GM23248 (cell line): ENCODE results near the gene DLG1. TPM values are rescaled to one million over a fixed set of nuclear protein-coding genes. Genes with fewer than 3 reads are reported as not detected.
"Not testable (repeated sequence)": the region's sequence is repeated elsewhere in the genome, so short reads cannot be mapped to it uniquely, and the experiment has no call there.

Experiments used
- DNase-seq: peaks from one replicate; pipeline ENCODE4 v3.0.0-alpha.2; 2015
- H2AFZ ChIP-seq: fragments of 200-600 bp; sonication (generic); 2 replicates; pipeline ENCODE4 v1.6.1; 2016; ENCODE audit warnings: antibody characterized with exemption
- H3F3A ChIP-seq: fragments of 200-600 bp; sonication (generic); 2 replicates; pipeline ENCODE4 v1.6.1; 2016; ENCODE audit warnings: mild to moderate bottlenecking, antibody characterized with exemption, mixed run types; ENCODE audit not compliant: insufficient read depth
- H3K27ac ChIP-seq: fragments of 200-600 bp; sonication (generic); 2 replicates; pipeline ENCODE4 v1.5.1; 2016; ENCODE audit warnings: mild to moderate bottlenecking
- H3K27me3 ChIP-seq: fragments of 200-600 bp; sonication (generic); replicated peaks from 2 replicates; pipeline ENCODE4 v1.6.1; 2016; ENCODE audit warnings: mild to moderate bottlenecking; ENCODE audit not compliant: insufficient read depth
- H3K36me3 ChIP-seq: fragments of 200-600 bp; sonication (generic); 2 replicates; pipeline ENCODE4 v1.6.1; 2016; ENCODE audit warnings: low read depth, mild to moderate bottlenecking
- H3K4me1 ChIP-seq: fragments of 200-600 bp; sonication (generic); 2 replicates; pipeline ENCODE4 v1.6.1; 2016; ENCODE audit warnings: mild to moderate bottlenecking; ENCODE audit not compliant: insufficient read depth
- H3K4me2 ChIP-seq: fragments of 200-600 bp; sonication (generic); one replicate; pipeline ENCODE4 v1.6.1; 2016; ENCODE audit warnings: mild to moderate bottlenecking; ENCODE audit not compliant: unreplicated experiment
- H3K4me3 ChIP-seq: fragments of 200-600 bp; sonication (generic); 2 replicates; pipeline ENCODE4 v1.5.1; 2016; ENCODE audit warnings: mild to moderate bottlenecking
- H3K79me2 ChIP-seq: fragments of 200-600 bp; sonication (generic); 2 replicates; pipeline ENCODE4 v1.6.1; 2016; ENCODE audit warnings: mild to moderate bottlenecking; ENCODE audit not compliant: insufficient read depth
- H3K9ac ChIP-seq: fragments of 200-600 bp; sonication (generic); 2 replicates; pipeline ENCODE4 v1.6.1; 2016; ENCODE audit warnings: mild to moderate bottlenecking
- H3K9me2 ChIP-seq: fragments of 200-600 bp; sonication (generic); 2 replicates; pipeline ENCODE4 v1.6.1; 2016; ENCODE audit warnings: mixed run types, mild to moderate bottlenecking, moderate library complexity; ENCODE audit not compliant: insufficient read depth
- H3K9me3 ChIP-seq: fragments of 200-600 bp; sonication (generic); one replicate; pipeline ENCODE4 v1.6.1; 2017; ENCODE audit warnings: low read depth
- H4K20me1 ChIP-seq: fragments of 200-600 bp; sonication (generic); 2 replicates; pipeline ENCODE4 v1.6.0; 2016; ENCODE audit not compliant: insufficient read depth
- EZH2 ChIP-seq: fragments of 200-600 bp; sonication (generic); IDR thresholded peaks from 2 replicates; pipeline ENCODE4 v1.6.1; 2018; ENCODE audit warnings: antibody characterized with exemption, mild to moderate bottlenecking; ENCODE audit not compliant: insufficient read depth, poor library complexity, severe bottlenecking
- EZH2phosphoT487 ChIP-seq: fragments of 200-600 bp; sonication (generic); IDR thresholded peaks from 2 replicates; pipeline ENCODE4 v1.6.1; 2018; ENCODE audit warnings: antibody characterized with exemption, moderate library complexity, mild to moderate bottlenecking, low read depth; ENCODE audit not compliant: insufficient read depth
- WGBS, 2 experiments: methylation state at CpG; one replicate each; pipeline ENCODE4 v1.1.6; 2015 to 2017; ENCODE audit warnings: low lambda C conversion rate in 2 of 2, low coverage in 1 of 2; ENCODE audit errors: missing lambda C conversion rate in 2 of 2; 5-methylcytosine and 5-hydroxymethylcytosine counted together
- in situ Hi-C: fragments of 300-500 bp; cut with MboI; formaldehyde crosslinking; loops from 2 replicates; pipeline ENCODE4 v1.15.0; 2020
- polyA plus RNA-seq: library from polyadenylated mRNA; unstranded; fragments of >200 nt; fragmentation: Nextera tagmentation; extraction: Ambion mirVana; gene quantifications from 2 replicates; pipeline ENCODE4 v1.2.1, GENCODE V29; 2016
- total RNA-seq: library from RNA; depleted of rRNA; stranded (reverse); fragments of >200 nt; shearing (Covaris generic); gene quantifications from 2 replicates; pipeline ENCODE4 v1.2.3, GENCODE V29; 2014

DLG1 gene
- total and polyA plus RNA-seq, 2 experiments from 2014 or later, result 23.2 to 45.9 TPM

DNA sequence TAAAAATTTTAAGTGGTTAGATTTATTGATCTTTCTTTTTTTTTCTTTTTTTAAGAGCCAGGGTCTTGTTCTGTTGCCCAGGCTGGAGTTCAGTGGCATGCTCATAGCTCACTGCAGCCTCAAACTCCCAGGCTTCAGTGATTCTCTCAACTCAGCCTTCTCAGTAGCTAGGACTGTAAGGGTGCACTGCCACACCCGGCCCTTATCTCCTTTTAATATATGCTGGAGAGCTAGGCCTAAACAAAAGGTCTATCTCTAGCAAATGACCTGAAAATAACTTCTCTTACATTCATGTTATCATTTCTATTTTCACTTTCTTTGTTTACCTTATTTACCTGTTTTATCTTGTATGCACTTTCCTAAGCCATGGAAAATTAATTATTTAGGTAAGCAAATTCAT is 233.6 kb downstream of the DLG1 start:
- H2AFZ ChIP-seq, result no peak overlapping the region
- H3K9me3 ChIP-seq, result no peaks in the 10 kb centered on the region
- H3K4me1 ChIP-seq, result no peaks in the 10 kb centered on the region
- no peak overlapping the region for H3K4me3 ChIP-seq
- no peaks in the 10 kb centered on the region for H3K79me2 ChIP-seq
- DNase-seq, result no peak
- no peaks in the 10 kb centered on the region for H4K20me1 ChIP-seq
- H3K9me2 ChIP-seq, result no peaks in the 10 kb centered on the region
- peaks cover 39% of the 10 kb centered on the region for H3K36me3 ChIP-seq
- H3F3A ChIP-seq, result no peaks in the 10 kb centered on the region
- no peak overlapping the region for H3K27ac ChIP-seq
- no peak for TF ChIP-seq EZH2
- TF ChIP-seq EZH2phosphoT487, result no peak
- 100% methylated on average over 1 of the region's 1 CpG for WGBS, 2 experiments
- no peak overlapping the region for H3K9ac ChIP-seq
- no peaks in the 10 kb centered on the region for H3K27me3 ChIP-seq
- no peak overlapping the region for H3K4me2 ChIP-seq
- in situ Hi-C loops, result no loop called here

DNA sequence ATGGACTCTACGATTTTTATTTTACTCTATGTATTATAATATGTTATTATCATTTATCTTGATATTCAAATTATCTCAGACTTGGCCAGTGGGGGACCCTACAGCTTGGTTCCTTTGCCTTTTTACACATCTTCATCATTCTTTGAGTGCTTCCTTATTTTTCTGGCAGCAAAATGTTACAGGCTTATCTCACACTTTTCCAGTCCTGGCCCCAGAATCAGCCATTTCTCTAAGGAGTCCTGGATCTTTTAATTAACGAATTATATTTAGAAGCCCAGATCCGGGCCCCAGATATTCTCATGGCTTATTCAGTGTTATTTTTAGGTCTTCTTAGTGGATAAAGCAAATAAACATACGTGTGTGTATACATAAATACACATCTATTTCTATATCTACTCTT is 236.0 kb downstream of the DLG1 start:
- H3K27me3 ChIP-seq, result no peaks in the 10 kb centered on the region
- no peaks in the 10 kb centered on the region for H3K9me3 ChIP-seq
- no peak overlapping the region for H3K9ac ChIP-seq
- no peaks in the 10 kb centered on the region for H3K79me2 ChIP-seq
- TF ChIP-seq EZH2 (no peak), EZH2phosphoT487 (no peak)
- no peak overlapping the region for H2AFZ ChIP-seq
- H3K4me2 ChIP-seq, result no peak overlapping the region
- no peaks in the 10 kb centered on the region for H3K9me2 ChIP-seq
- H3K36me3 ChIP-seq, result peaks cover 58% of the 10 kb centered on the region
- WGBS, 2 experiments, result 87 to 91% methylated on average over 4 of the region's 4 CpGs
- no peaks in the 10 kb centered on the region for H4K20me1 ChIP-seq
- H3K27ac ChIP-seq, result no peak overlapping the region
- in situ Hi-C loops, result no loop called here
- no peaks in the 10 kb centered on the region for H3F3A ChIP-seq
- DNase-seq, result no peak
- no peaks in the 10 kb centered on the region for H3K4me1 ChIP-seq
- no peak overlapping the region for H3K4me3 ChIP-seq

DNA sequence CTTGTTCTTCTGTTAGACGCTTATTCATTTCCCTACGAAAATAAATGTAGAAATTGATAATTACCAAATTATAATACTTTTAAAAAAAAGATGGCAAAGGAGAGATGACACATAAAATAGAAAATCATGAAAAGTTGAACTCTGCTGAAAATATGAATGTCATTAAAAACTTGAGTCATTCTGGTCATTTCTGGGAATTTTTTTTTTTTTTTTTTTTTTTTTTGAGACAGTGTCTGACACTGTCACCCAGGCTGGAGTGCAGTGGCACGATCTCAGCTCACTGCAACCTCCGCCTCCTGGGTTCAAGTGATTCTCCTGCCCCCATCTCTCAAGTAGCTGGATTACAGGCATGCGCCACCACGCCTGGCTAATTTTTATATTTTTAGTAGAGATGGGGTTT is 246.8 kb downstream of the DLG1 start:
- peaks cover 41% of the 10 kb centered on the region for H3K36me3 ChIP-seq
- H3K4me3 ChIP-seq, H3K79me2 ChIP-seq, in situ Hi-C loops, H3K27me3 ChIP-seq, H4K20me1 ChIP-seq, H3K27ac ChIP-seq, H3K9ac ChIP-seq, H3K4me1 ChIP-seq, H3K9me3 ChIP-seq, H3K9me2 ChIP-seq, H3K4me2 ChIP-seq, H2AFZ ChIP-seq, DNase-seq, H3F3A ChIP-seq: not testable (repeated sequence)
- WGBS, 2 experiments, result 82 to 84% methylated on average over 6 of the region's 6 CpGs

DNA sequence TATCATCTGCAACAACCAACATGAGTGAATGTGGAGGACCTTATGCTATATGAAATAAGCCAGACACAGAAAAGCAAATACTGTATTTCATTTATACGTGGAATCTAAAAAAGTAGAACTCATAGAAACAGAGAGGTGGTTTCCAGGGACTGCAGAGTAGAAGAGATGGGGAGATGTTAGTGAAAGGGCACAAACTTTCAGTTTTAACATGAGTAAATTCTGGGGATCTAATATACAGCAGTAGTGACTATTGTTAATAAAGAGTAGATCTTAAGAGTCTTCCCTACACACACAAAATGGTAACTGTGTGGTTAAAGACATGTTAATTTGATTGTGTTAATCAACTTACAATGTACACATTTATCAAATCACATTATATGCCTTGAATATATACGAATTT is 247.9 kb downstream of the DLG1 start:
- 52 to 54% methylated on average over 2 of the region's 2 CpGs for WGBS, 2 experiments
- no peak overlapping the region for H3K27ac ChIP-seq
- H3F3A ChIP-seq, result no peaks in the 10 kb centered on the region
- H2AFZ ChIP-seq, result no peak overlapping the region
- no peaks in the 10 kb centered on the region for H3K9me2 ChIP-seq
- in situ Hi-C loops, result no loop called here
- no peak overlapping the region for H3K4me2 ChIP-seq
- no peaks in the 10 kb centered on the region for H3K4me1 ChIP-seq
- H4K20me1 ChIP-seq, result no peaks in the 10 kb centered on the region
- peaks cover 43% of the 10 kb centered on the region for H3K36me3 ChIP-seq
- no peaks in the 10 kb centered on the region for H3K79me2 ChIP-seq
- no peaks in the 10 kb centered on the region for H3K9me3 ChIP-seq
- no peak overlapping the region for H3K9ac ChIP-seq
- H3K27me3 ChIP-seq, result no peaks in the 10 kb centered on the region
- H3K4me3 ChIP-seq, result no peak overlapping the region
- DNase-seq, result no peak
- TF ChIP-seq EZH2 (no peak), EZH2phosphoT487 (no peak)

DNA sequence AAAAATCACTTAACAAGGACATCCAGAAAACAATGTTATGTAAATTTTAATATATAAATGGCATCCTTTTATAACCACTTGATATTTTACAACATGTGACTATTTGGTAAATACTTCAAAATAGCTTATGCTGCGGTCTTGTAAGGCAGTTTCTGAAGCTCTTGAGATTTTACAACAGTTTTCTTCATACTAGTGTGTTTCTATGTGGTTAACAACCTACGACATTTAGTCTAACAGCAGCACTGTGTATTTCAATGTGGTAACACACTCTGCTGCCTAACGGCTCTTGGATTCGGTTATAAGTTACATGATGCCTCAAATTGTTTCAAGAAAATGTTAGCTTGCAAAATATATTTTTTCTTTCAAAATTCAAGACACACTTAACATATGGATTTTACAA is 255.9 kb downstream of the DLG1 start:
- no peak overlapping the region for H2AFZ ChIP-seq
- no peaks in the 10 kb centered on the region for H4K20me1 ChIP-seq
- no peaks in the 10 kb centered on the region for H3K79me2 ChIP-seq
- peaks cover 34% of the 10 kb centered on the region for H3K36me3 ChIP-seq
- TF ChIP-seq EZH2, result no peak
- TF ChIP-seq EZH2phosphoT487, result no peak
- peaks cover 3% of the 10 kb centered on the region; the same call in 1 of the 2 replicates for H3K27me3 ChIP-seq
- 86 to 91% methylated on average over 4 of the region's 4 CpGs for WGBS, 2 experiments
- DNase-seq, result no peak
- in situ Hi-C loops, result no loop called here
- no peaks in the 10 kb centered on the region for H3F3A ChIP-seq
- no peaks in the 10 kb centered on the region for H3K9me3 ChIP-seq
- H3K9ac ChIP-seq, result no peak overlapping the region
- no peaks in the 10 kb centered on the region for H3K9me2 ChIP-seq
- no peak overlapping the region for H3K4me3 ChIP-seq
- H3K4me1 ChIP-seq, result no peaks in the 10 kb centered on the region
- no peak overlapping the region for H3K4me2 ChIP-seq
- no peak overlapping the region for H3K27ac ChIP-seq
